ENCODE data around the gene RNH1. TPM values are rescaled to one million over a fixed set of nuclear protein-coding genes. Genes with fewer than 3 reads are reported as not detected.

RNH1 gene
- total RNA-seq, 1 experiment from 2014 or later: 60.0 TPM

- Histone ChIP-seq H3T11ph (ENCODE audit: low read length) (no peak overlapping the region), H3K27me3 (ENCODE audit: insufficient read depth, low read length) (no peaks in the 10 kb centered on the region), H2BK20ac (ENCODE audit: low read depth, low read length, poor library complexity, severe bottlenecking) (no peak overlapping the region), H2BK12ac (ENCODE audit: insufficient read length, low read depth, low read length) (no peak overlapping the region), H3K79me1 (ENCODE audit: insufficient read depth, low read depth, low read length, poor library complexity, severe bottlenecking) (peaks cover 7% of the 10 kb centered on the region), H3K18ac (ENCODE audit: insufficient read length, low read depth, low read length) (no peak overlapping the region), H3K23me2 (ENCODE audit: insufficient read length, low read depth, low read length, poor library complexity, severe bottlenecking) (peaks cover 7% of the 10 kb centered on the region), H3K4ac (ENCODE audit: low read depth, low read length) (no peak overlapping the region), H2AK5ac (ENCODE audit: insufficient read length, low read length) (no peak overlapping the region), H4K91ac (ENCODE audit: insufficient read length, low read depth, low read length) (no peak overlapping the region), H3K14ac (ENCODE audit: insufficient read depth, low read length) (no peak overlapping the region), H4K8ac (replicated peaks; ENCODE audit: insufficient read length, low read depth, low read length) (no peak overlapping the region), H2BK15ac (ENCODE audit: low read depth, low read length) (no peak overlapping the region), H4K5ac (ENCODE audit: insufficient read length, low read depth, low read length) (no peak overlapping the region), H3K9me3 (ENCODE audit: control insufficient read depth, low read depth, low read length) (no peaks in the 10 kb centered on the region), H3K56ac (ENCODE audit: insufficient read length, low read depth, low read length) (no peak overlapping the region), H3K4me1 (ENCODE audit: insufficient read depth, low read length) (no peaks in the 10 kb centered on the region), H3K23ac (ENCODE audit: insufficient read length, low read depth, low read length) (no peak overlapping the region), H4K20me1 (ENCODE audit: control insufficient read depth, insufficient read depth, insufficient read length) (no peaks in the 10 kb centered on the region), H3K9ac (ENCODE audit: extremely low read depth, insufficient read length, low read length) (no peak overlapping the region), H3K27ac (ENCODE audit: insufficient read length, low read depth, low read length) (no peak overlapping the region), H2BK120ac (ENCODE audit: low read depth, low read length, poor library complexity, severe bottlenecking) (no peak overlapping the region), H2AFZ (ENCODE audit: low read length) (no peak overlapping the region), H2BK5ac (ENCODE audit: insufficient read length, low read length) (no peak overlapping the region), H3K4me2 (ENCODE audit: insufficient read depth, insufficient read length, low read length) (no peak overlapping the region), H3K79me2 (ENCODE audit: insufficient read depth, low read length) (peaks cover 15% of the 10 kb centered on the region; the same call in 1 of the 2 replicates)
- TF ChIP-seq, protein P1, sequence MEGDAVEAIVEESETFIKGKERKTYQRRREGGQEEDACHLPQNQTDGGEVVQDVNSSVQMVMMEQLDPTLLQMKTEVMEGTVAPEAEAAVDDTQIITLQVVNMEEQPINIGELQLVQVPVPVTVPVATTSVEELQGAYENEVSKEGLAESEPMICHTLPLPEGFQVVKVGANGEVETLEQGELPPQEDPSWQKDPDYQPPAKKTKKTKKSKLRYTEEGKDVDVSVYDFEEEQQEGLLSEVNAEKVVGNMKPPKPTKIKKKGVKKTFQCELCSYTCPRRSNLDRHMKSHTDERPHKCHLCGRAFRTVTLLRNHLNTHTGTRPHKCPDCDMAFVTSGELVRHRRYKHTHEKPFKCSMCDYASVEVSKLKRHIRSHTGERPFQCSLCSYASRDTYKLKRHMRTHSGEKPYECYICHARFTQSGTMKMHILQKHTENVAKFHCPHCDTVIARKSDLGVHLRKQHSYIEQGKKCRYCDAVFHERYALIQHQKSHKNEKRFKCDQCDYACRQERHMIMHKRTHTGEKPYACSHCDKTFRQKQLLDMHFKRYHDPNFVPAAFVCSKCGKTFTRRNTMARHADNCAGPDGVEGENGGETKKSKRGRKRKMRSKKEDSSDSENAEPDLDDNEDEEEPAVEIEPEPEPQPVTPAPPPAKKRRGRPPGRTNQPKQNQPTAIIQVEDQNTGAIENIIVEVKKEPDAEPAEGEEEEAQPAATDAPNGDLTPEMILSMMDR (conservative IDR thresholded peaks at IDR 0.05): no peak
- DNase-seq: no peak
- peaks cover 46 to 47% of the 10 kb centered on the region in 2 experiments for H3K4me1 Mint-ChIP-seq
- no peaks in the 10 kb centered on the region for H3K27me3 Mint-ChIP-seq (ENCODE audit: low read depth)
- no peak overlapping the region for H3K4me3 Mint-ChIP-seq
- H3K9me3 Mint-ChIP-seq: peaks cover 0 to 2% of the 10 kb centered on the region in 2 experiments; a peak in 2 of 5 replicates
- no peak overlapping the region for H3K27ac Mint-ChIP-seq
- no CpG with 5 or more reads among the region's 13 CpGs for WGBS (ENCODE audit: extremely low coverage, insufficient read length, low lambda C conversion rate)
- H3K36me3 Mint-ChIP-seq (ENCODE audit: insufficient read depth in 1 of 3, low read depth in 3 of 3): peaks cover 14 to 46% (median 40%) of the 10 kb centered on the region in 3 experiments; a peak in 6 of 7 replicates
Observed at GRCh38 chr11:453564-453963, 53.5 kb downstream of the RNH1 start.
